Osteocyte (in vitro differentiated cells): ENCODE data around the gene CCDC47. TPM values are rescaled to one million over a fixed set of nuclear protein-coding genes. Genes with fewer than 3 reads are reported as not detected.

ENCODE experiments used
- DNase-seq: peaks from one replicate; pipeline ENCODE4 v3.0.0; 2021; ENCODE audit warnings: mixed read lengths; ENCODE audit not compliant: unreplicated experiment; ENCODE audit errors: extremely low spot score
- H3K27ac Mint-ChIP-seq: one replicate; pipeline ENCODE4 v1.8.0; 2021; ENCODE audit warnings: mild to moderate bottlenecking, mixed read lengths; ENCODE audit not compliant: unreplicated experiment
- H3K27me3 Mint-ChIP-seq: one replicate; pipeline ENCODE4 v1.8.0; 2021; ENCODE audit warnings: mixed read lengths; ENCODE audit not compliant: unreplicated experiment
- H3K36me3 Mint-ChIP-seq: one replicate; pipeline ENCODE4 v1.8.0; 2021; ENCODE audit warnings: mixed read lengths; ENCODE audit not compliant: unreplicated experiment
- H3K4me1 Mint-ChIP-seq: one replicate; pipeline ENCODE4 v1.8.0; 2021; ENCODE audit warnings: mixed read lengths; ENCODE audit not compliant: unreplicated experiment
- H3K4me3 Mint-ChIP-seq: one replicate; pipeline ENCODE4 v1.8.0; 2021; ENCODE audit warnings: mild to moderate bottlenecking, moderate library complexity, mixed read lengths; ENCODE audit not compliant: unreplicated experiment
- H3K9me3 Mint-ChIP-seq: one replicate; pipeline ENCODE4 v1.8.0; 2021; ENCODE audit warnings: mixed read lengths; ENCODE audit not compliant: unreplicated experiment
- CTCF ChIP-seq: fragments of 200-600 bp; sonication (generic); IDR thresholded peaks from 2 replicates; pipeline ENCODE4 v1.5.0; 2021; ENCODE audit warnings: antibody characterized with exemption, mild to moderate bottlenecking, moderate library complexity
- total RNA-seq: library from RNA; stranded (reverse); gene quantifications from 2 replicates; pipeline ENCODE4 v1.2.1, GENCODE V29; 2021

Gene CCDC47
- total RNA-seq, 1 donor from 2014 or later = 80.6 TPM

DNA sequence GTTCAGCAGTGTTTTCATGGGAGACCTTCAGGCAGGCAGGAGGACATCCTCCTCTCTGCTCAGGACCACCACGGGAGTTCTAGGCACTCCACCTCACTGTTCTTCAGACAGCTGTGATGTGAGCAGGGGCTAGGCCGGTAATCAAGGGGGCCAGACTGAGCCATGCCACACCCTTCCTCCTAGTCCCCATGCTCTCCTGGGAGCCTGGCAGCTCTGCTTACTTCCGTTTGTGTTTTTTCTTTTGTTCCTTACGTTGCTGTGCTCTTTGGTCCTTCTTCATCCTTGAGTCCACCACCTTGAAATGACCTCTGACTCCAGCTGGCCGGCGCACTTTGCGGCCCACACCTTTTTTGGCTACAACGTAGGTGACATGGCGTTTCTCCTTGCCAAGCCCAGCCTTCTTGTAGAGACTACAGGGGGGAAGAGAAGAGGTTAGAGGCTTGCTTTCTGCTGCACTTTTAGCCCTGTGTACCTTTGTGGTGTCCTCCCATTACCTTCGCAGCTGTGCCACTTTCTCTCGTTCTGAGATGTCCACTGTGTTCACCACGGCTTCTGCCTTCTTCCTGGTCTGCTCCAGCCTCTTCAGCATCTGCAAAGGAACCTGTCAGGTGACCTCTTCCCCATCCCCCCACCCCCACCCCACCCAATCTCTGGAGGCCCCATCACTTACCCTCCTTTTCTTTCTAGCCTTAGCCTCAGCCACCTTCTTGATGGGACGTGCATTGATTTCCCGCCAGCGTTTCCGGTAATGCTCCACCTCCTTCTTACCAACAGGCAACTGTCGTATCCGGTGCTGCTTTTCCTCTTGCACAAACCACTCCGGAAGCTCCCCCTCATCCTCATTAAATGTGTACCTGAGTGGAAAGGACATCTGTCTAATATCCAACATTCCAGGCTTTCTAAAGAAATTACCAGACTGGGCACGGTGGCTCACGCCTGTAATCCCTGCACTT lies 46.5 kb upstream of the CCDC47 start:
- peak overlapping the region; percentile 5 for H3K27ac Mint-ChIP-seq
- H3K9me3 Mint-ChIP-seq = no peaks in the 10 kb centered on the region
- peaks cover 68% of the 10 kb centered on the region for H3K36me3 Mint-ChIP-seq
- DNase-seq = no peak
- H3K27me3 Mint-ChIP-seq = no peaks in the 10 kb centered on the region
- no peak overlapping the region for H3K4me3 Mint-ChIP-seq
- H3K4me1 Mint-ChIP-seq = no peaks in the 10 kb centered on the region
- no peak for TF ChIP-seq CTCF

DNA sequence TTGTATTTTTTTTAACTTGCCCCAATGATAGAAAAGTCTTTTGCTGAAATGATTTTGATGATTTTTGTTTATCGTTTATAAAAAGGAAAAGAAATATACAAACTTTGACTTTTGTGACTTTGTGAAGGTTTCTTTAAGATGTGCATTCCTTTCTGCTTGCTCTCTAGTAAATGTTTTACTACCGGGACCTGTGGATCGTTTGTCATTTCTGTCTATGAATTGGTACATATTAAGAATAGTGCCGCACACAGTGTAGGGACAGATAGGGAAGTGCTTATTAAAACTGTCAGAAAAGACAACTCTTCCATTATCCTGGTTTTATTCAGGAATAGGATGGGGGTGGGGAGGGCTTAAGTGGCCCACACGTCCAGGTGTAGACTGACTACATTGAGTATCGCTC lies 45.7 kb upstream of the CCDC47 start:
- no peak for DNase-seq
- peaks cover 65% of the 10 kb centered on the region for H3K36me3 Mint-ChIP-seq
- H3K27ac Mint-ChIP-seq = no peak overlapping the region
- no peak overlapping the region for H3K4me3 Mint-ChIP-seq
- H3K9me3 Mint-ChIP-seq = no peaks in the 10 kb centered on the region
- no peaks in the 10 kb centered on the region for H3K27me3 Mint-ChIP-seq
- TF ChIP-seq CTCF = no peak
- no peaks in the 10 kb centered on the region for H3K4me1 Mint-ChIP-seq

GRCh38 chr17:63817736-63818385 lies 44.5 kb upstream of the CCDC47 start:
- H3K4me1 Mint-ChIP-seq = no peaks in the 10 kb centered on the region
- no peaks in the 10 kb centered on the region for H3K27me3 Mint-ChIP-seq
- no peak for DNase-seq
- H3K27ac Mint-ChIP-seq = no peak overlapping the region
- H3K4me3 Mint-ChIP-seq = no peak overlapping the region
- H3K36me3 Mint-ChIP-seq = peaks cover 62% of the 10 kb centered on the region
- no peak for TF ChIP-seq CTCF
- no peaks in the 10 kb centered on the region for H3K9me3 Mint-ChIP-seq

GRCh38 chr17:63816669-63817068 lies 43.3 kb upstream of the CCDC47 start:
- Mint-ChIP-seq H3K36me3 (peaks cover 60% of the 10 kb centered on the region), H3K4me3 (no peak overlapping the region), H3K9me3 (no peaks in the 10 kb centered on the region), H3K4me1 (no peaks in the 10 kb centered on the region), H3K27me3 (no peaks in the 10 kb centered on the region), H3K27ac (no peak overlapping the region)
- DNase-seq = no peak
- no peak for TF ChIP-seq CTCF

GRCh38 chr17:63816123-63816522 lies 42.7 kb upstream of the CCDC47 start:
- Mint-ChIP-seq H3K4me1 (no peaks in the 10 kb centered on the region), H3K36me3 (peaks cover 61% of the 10 kb centered on the region), H3K27ac (no peak overlapping the region), H3K9me3 (no peaks in the 10 kb centered on the region), H3K4me3 (no peak overlapping the region), H3K27me3 (no peaks in the 10 kb centered on the region)
- DNase-seq = no peak
- no peak for TF ChIP-seq CTCF
